HEK293 (cell line): Measurements from ENCODE around the gene VEGFC.

ENCODE experiments used
- CTCF ChIA-PET: fragments of 350-600 bp; formaldehyde crosslinking; extraction: SDS; loops from one replicate; lab custom pipeline; 2021; ENCODE audit warnings: antibody characterized with exemption; lab: Yijun Ruan, JAX
- POLR2A ChIA-PET: fragments of 300-600 bp; formaldehyde crosslinking; extraction: SDS; loops from one replicate; lab custom pipeline; 2020; ENCODE audit warnings: antibody characterized with exemption, inconsistent platforms; lab: Yijun Ruan, JAX
- H3K27ac ChIP-seq: fragments of 200-500 bp; sonication (Bioruptor generic); 2 replicates; pipeline ENCODE4 v1.5.1; 2014; ENCODE audit warnings: low read depth, low read length, control low read depth, inconsistent platforms; ENCODE audit errors: extremely low read depth
- H3K36me3 ChIP-seq, 2 experiments: fragments of 200-500 bp in 1 of 2; sonication (Bioruptor generic) in 1 of 2; 1 replicate in 1 of 2; 2 replicates in 1 of 2; pipeline ENCODE4 v1.5.1; 2014 to 2017; ENCODE audit warnings: inconsistent platforms in 2 of 2, low read length in 2 of 2; ENCODE audit not compliant: control insufficient read depth in 2 of 2, insufficient read depth in 1 of 2
- H3K4me1 ChIP-seq: fragments of 200-500 bp; sonication (Bioruptor generic); 2 replicates; pipeline ENCODE4 v1.5.1; 2014; ENCODE audit warnings: mild to moderate bottlenecking, low read length, inconsistent platforms; ENCODE audit not compliant: control insufficient read depth, insufficient read depth
- H3K4me3 ChIP-seq: 2 replicates; pipeline ENCODE4 v1.5.1; 2011; ENCODE audit warnings: low read depth, mild to moderate bottlenecking, control low read depth, low read length, moderate library complexity
- H3K9me3 ChIP-seq: fragments of 200-500 bp; sonication (Bioruptor generic); 2 replicates; pipeline ENCODE4 v1.5.1; 2014; ENCODE audit warnings: low read depth, low read length, inconsistent platforms; ENCODE audit not compliant: control insufficient read depth, insufficient read depth
- FEZF1 ChIP-seq: fragments of 450-650 bp; formaldehyde crosslinking; IDR thresholded peaks from 2 replicates; pipeline ENCODE4 v1.5.1; 2016; ENCODE audit warnings: missing biosample characterization, missing genetic modification characterization
- KLF16 ChIP-seq: fragments of 450-650 bp; formaldehyde crosslinking; IDR thresholded peaks from 2 replicates; pipeline ENCODE4 v1.5.1; 2017; ENCODE audit warnings: missing biosample characterization, missing genetic modification characterization
- SALL2 ChIP-seq: fragments of 450-650 bp; formaldehyde crosslinking; IDR thresholded peaks from 2 replicates; pipeline ENCODE4 v1.5.0; 2017; ENCODE audit warnings: missing biosample characterization, mild to moderate bottlenecking, missing genetic modification characterization, borderline replicate concordance
- ZBTB48 ChIP-seq: fragments of 450-650 bp; formaldehyde crosslinking; IDR thresholded peaks from 2 replicates; pipeline ENCODE4 v1.5.1; 2016; ENCODE audit warnings: missing biosample characterization, missing genetic modification characterization
- ZFP3 ChIP-seq: fragments of 450-650 bp; formaldehyde crosslinking; IDR thresholded peaks from 2 replicates; pipeline ENCODE4 v1.5.1; 2016; ENCODE audit warnings: low read depth, missing biosample characterization, missing genetic modification characterization
- ZFP69B ChIP-seq: fragments of 450-650 bp; formaldehyde crosslinking; IDR thresholded peaks from 2 replicates; pipeline ENCODE4 v1.5.1; 2016; ENCODE audit warnings: missing biosample characterization, missing genetic modification characterization
- ZNF133 ChIP-seq: fragments of 450-650 bp; formaldehyde crosslinking; IDR thresholded peaks from 2 replicates; pipeline ENCODE4 v1.5.1; 2016; ENCODE audit warnings: missing biosample characterization, missing genetic modification characterization
- ZNF174 ChIP-seq: fragments of 450-650 bp; formaldehyde crosslinking; IDR thresholded peaks from 2 replicates; pipeline ENCODE4 v1.5.0; 2017; ENCODE audit warnings: missing biosample characterization, mild to moderate bottlenecking, missing genetic modification characterization
- ZNF184 ChIP-seq: fragments of 450-650 bp; IDR thresholded peaks from 2 replicates; pipeline ENCODE4 v1.5.1; 2018; ENCODE audit warnings: missing biosample characterization, mild to moderate bottlenecking, missing genetic modification characterization
- ZNF211 ChIP-seq: fragments of 450-650 bp; formaldehyde crosslinking; IDR thresholded peaks from 2 replicates; pipeline ENCODE4 v1.5.1; 2016; ENCODE audit warnings: low read depth, missing biosample characterization, missing genetic modification characterization
- ZNF311 ChIP-seq: fragments of 450-650 bp; formaldehyde crosslinking; IDR thresholded peaks from 2 replicates; pipeline ENCODE4 v1.5.1; 2017; ENCODE audit warnings: missing biosample characterization, missing genetic modification characterization, borderline replicate concordance
- ZNF48 ChIP-seq: fragments of 450-650 bp; formaldehyde crosslinking; IDR thresholded peaks from 2 replicates; pipeline ENCODE4 v1.5.1; 2016; ENCODE audit warnings: missing biosample characterization, missing genetic modification characterization
- ZNF510 ChIP-seq: fragments of 450-650 bp; formaldehyde crosslinking; IDR thresholded peaks from 2 replicates; pipeline ENCODE4 v1.5.1; 2018; ENCODE audit warnings: mild to moderate bottlenecking, missing genetic modification characterization, missing biosample characterization; ENCODE audit not compliant: insufficient replicate concordance
- ZNF529 ChIP-seq: fragments of 450-650 bp; formaldehyde crosslinking; IDR thresholded peaks from 2 replicates; pipeline ENCODE4 v1.5.1; 2017; ENCODE audit warnings: missing genetic modification characterization, missing biosample characterization; ENCODE audit not compliant: insufficient replicate concordance
- ZNF560 ChIP-seq: fragments of 450-650 bp; formaldehyde crosslinking; IDR thresholded peaks from 2 replicates; pipeline ENCODE4 v1.5.1; 2017; ENCODE audit warnings: missing biosample characterization, missing genetic modification characterization, borderline replicate concordance
- ZNF670 ChIP-seq: fragments of 450-650 bp; formaldehyde crosslinking; IDR thresholded peaks from 2 replicates; pipeline ENCODE4 v1.5.1; 2016; ENCODE audit warnings: missing biosample characterization, missing genetic modification characterization, low read depth
- ZNF785 ChIP-seq: fragments of 450-650 bp; formaldehyde crosslinking; IDR thresholded peaks from 2 replicates; pipeline ENCODE4 v1.5.1; 2016; ENCODE audit warnings: missing biosample characterization, missing genetic modification characterization
- TF ChIP-seq, protein P1 (sequence below): fragments of 450-650 bp; formaldehyde crosslinking; IDR thresholded peaks from 2 replicates; pipeline ENCODE4 v1.5.1; 2016; ENCODE audit warnings: missing biosample characterization, missing genetic modification characterization, low read depth
- TF ChIP-seq, protein P2 (sequence below): IDR thresholded peaks from 2 replicates; pipeline ENCODE4 v1.6.1; 2011; ENCODE audit warnings: mild to moderate bottlenecking, low read depth, low read length, borderline replicate concordance
- TF ChIP-seq, protein P3 (sequence below): fragments of 450-650 bp; formaldehyde crosslinking; IDR thresholded peaks from 2 replicates; pipeline ENCODE4 v1.5.1; 2016; ENCODE audit warnings: missing biosample characterization, missing genetic modification characterization
- TF ChIP-seq, protein P4 (sequence below): fragments of 450-650 bp; formaldehyde crosslinking; conservative IDR thresholded peaks from 2 replicates; pipeline ENCODE4 v1.5.1; 2016; ENCODE audit warnings: low read depth, missing biosample characterization, missing genetic modification characterization

VEGFC gene

DNA sequence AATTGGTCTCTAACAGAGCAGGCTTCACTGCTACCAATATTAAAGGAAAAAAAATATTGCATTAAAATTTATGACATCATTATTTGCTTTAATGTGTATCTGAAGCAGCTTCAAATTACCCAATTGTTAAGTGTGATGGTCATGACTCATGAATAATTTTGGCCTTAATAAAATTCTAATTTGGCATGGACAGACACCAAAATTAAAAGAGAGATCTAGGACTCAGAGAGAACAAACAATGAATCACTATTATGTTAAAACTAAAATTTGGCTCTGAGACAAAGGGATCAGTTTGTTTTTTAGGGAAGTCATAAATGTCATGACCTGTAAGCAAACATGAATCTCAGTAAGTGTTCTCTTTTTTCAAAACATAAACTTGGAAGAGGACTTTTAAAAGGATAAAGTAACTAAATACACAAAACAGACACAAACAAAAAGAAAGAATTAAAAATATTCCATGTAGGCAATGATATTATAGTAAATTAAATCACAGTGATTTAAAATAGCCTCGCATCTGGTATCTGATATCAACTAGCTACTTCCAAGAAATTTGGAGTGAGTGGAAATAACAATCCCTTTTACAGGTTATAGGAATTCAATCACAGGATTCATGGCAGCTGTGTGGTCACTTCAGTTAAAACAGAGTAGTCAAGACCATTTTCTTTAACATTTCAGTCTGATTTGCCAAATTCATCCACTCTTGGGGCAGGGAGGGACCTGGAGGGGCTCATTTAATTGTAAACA is 11.6 kb downstream of the VEGFC start:
- Histone ChIP-seq H3K36me3 (no peaks in the 10 kb centered on the region), H3K4me3 (no peak overlapping the region), H3K4me1 (peaks cover 9% of the 10 kb centered on the region), H3K27ac (no peak overlapping the region; the same call in 1 of the 2 replicates), H3K9me3 (no peaks in the 10 kb centered on the region)
- CTCF ChIA-PET = no interaction called here
- TF ChIP-seq ZNF184 (tag by site-specific recombination) (no peak), ZNF174 (tag by site-specific recombination) (no peak), ZNF560 (tag by site-specific recombination) (no peak)
- TF ChIP-seq, protein P1, sequence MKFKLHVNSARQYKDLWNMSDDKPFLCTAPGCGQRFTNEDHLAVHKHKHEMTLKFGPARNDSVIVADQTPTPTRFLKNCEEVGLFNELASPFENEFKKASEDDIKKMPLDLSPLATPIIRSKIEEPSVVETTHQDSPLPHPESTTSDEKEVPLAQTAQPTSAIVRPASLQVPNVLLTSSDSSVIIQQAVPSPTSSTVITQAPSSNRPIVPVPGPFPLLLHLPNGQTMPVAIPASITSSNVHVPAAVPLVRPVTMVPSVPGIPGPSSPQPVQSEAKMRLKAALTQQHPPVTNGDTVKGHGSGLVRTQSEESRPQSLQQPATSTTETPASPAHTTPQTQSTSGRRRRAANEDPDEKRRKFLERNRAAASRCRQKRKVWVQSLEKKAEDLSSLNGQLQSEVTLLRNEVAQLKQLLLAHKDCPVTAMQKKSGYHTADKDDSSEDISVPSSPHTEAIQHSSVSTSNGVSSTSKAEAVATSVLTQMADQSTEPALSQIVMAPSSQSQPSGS (tag by site-specific recombination) = peak; percentile 51; the same call in 1 of the 2 replicates
- POLR2A ChIA-PET = no interaction called here

DNA sequence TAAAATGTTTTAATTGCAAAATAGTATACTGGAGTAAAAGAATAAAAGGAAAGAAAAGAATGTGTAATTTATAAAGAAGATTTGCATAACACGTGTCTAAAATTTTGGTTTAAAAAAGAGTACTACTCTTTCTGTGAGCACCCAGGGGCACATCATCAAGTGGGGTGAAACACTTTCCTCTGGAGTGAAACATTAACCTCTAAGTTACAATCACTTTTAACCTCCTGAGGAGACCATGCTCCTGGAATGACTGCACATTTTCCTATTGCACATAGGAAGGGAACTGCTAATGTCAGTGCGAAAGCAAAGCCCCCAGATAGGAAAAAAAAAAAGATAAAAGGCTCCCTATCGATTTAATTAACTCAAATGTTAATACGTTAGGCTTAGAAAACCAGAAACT is 13.3 kb downstream of the VEGFC start:
- ChIA-PET POLR2A (no interaction called here), CTCF (no interaction called here)
- TF ChIP-seq ZNF785 (no peak), ZFP3 (tag by site-specific recombination) (no peak)
- H3K9me3 ChIP-seq = no peaks in the 10 kb centered on the region
- no peaks in the 10 kb centered on the region for H3K36me3 ChIP-seq
- H3K4me1 ChIP-seq = peaks cover 15% of the 10 kb centered on the region; the same call in 1 of the 2 replicates
- no peak overlapping the region for H3K27ac ChIP-seq
- H3K4me3 ChIP-seq = no peak overlapping the region

DNA sequence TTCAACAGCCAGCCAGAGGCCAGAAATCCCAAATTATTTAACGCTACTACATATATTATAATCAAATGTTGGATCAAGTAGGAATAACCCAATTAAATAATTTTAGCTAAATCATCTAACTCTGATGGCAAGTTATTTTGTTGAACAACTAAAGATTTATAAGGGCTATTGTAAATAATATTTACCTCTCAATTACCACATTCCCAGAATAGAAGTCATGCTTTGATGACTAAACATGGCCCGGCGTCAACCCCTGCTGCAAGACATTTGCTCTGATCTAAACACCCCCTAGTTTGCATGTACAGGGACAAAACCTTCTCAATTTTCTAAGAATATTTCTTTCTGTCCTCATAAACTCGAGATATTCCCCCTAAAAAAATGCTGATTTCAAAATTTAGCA is 14.2 kb downstream of the VEGFC start:
- Histone ChIP-seq H3K36me3 (no peaks in the 10 kb centered on the region), H3K9me3 (no peaks in the 10 kb centered on the region), H3K4me1 (peaks cover 15% of the 10 kb centered on the region; the same call in 1 of the 2 replicates), H3K27ac (no peak overlapping the region), H3K4me3 (no peak overlapping the region)
- CTCF ChIA-PET = no interaction called here
- POLR2A ChIA-PET = no interaction called here
- no peak for TF ChIP-seq ZBTB48 (tag by site-specific recombination)
- no peak for TF ChIP-seq ZFP69B (tag by site-specific recombination)
- no peak for TF ChIP-seq ZNF211 (tag by site-specific recombination)
- TF ChIP-seq, protein P2, sequence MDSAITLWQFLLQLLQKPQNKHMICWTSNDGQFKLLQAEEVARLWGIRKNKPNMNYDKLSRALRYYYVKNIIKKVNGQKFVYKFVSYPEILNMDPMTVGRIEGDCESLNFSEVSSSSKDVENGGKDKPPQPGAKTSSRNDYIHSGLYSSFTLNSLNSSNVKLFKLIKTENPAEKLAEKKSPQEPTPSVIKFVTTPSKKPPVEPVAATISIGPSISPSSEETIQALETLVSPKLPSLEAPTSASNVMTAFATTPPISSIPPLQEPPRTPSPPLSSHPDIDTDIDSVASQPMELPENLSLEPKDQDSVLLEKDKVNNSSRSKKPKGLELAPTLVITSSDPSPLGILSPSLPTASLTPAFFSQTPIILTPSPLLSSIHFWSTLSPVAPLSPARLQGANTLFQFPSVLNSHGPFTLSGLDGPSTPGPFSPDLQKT = no peak
- TF ChIP-seq ZNF510 (tag by site-specific recombination) = no peak
- TF ChIP-seq ZNF48 (tag by site-specific recombination) = no peak
- TF ChIP-seq KLF16 (tag by site-specific recombination) = no peak
- no peak for TF ChIP-seq SALL2
- TF ChIP-seq ZNF311 (tag by site-specific recombination) = no peak
- no peak for TF ChIP-seq ZNF133 (tag by site-specific recombination)
- TF ChIP-seq, protein P3, sequence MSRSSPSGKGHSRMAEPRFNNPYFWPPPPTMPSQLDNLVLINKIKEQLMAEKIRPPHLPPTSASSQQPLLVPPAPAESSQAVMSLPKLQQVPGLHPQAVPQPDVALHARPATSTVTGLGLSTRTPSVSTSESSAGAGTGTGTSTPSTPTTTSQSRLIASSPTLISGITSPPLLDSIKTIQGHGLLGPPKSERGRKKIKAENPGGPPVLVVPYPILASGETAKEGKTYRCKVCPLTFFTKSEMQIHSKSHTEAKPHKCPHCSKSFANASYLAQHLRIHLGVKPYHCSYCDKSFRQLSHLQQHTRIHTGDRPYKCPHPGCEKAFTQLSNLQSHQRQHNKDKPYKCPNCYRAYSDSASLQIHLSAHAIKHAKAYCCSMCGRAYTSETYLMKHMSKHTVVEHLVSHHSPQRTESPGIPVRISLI (tag by site-specific recombination) = no peak
- no peak for TF ChIP-seq ZNF529 (tag by site-specific recombination)
- TF ChIP-seq, protein P4, sequence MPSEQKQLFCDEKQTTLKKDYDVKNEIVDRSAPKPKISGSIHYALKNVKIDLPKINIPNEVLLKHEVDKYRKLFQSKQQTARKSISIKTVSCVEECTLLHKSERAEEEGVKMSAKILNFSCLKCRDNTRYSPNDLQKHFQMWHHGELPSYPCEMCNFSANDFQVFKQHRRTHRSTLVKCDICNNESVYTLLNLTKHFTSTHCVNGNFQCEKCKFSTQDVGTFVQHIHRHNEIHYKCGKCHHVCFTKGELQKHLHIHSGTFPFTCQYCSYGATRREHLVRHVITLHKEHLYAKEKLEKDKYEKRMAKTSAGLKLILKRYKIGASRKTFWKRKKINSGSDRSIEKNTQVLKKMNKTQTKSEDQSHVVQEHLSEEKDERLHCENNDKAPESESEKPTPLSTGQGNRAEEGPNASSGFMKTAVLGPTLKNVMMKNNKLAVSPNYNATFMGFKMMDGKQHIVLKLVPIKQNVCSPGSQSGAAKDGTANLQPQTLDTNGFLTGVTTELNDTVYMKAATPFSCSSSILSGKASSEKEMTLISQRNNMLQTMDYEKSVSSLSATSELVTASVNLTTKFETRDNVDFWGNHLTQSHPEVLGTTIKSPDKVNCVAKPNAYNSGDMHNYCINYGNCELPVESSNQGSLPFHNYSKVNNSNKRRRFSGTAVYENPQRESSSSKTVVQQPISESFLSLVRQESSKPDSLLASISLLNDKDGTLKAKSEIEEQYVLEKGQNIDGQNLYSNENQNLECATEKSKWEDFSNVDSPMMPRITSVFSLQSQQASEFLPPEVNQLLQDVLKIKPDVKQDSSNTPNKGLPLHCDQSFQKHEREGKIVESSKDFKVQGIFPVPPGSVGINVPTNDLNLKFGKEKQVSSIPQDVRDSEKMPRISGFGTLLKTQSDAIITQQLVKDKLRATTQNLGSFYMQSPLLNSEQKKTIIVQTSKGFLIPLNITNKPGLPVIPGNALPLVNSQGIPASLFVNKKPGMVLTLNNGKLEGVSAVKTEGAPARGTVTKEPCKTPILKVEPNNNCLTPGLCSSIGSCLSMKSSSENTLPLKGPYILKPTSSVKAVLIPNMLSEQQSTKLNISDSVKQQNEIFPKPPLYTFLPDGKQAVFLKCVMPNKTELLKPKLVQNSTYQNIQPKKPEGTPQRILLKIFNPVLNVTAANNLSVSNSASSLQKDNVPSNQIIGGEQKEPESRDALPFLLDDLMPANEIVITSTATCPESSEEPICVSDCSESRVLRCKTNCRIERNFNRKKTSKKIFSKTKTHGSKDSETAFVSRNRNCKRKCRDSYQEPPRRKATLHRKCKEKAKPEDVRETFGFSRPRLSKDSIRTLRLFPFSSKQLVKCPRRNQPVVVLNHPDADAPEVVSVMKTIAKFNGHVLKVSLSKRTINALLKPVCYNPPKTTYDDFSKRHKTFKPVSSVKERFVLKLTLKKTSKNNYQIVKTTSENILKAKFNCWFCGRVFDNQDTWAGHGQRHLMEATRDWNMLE = no peak
- TF ChIP-seq ZNF670 (tag by site-specific recombination) = no peak
- no peak for TF ChIP-seq FEZF1 (tag by site-specific recombination)
